ENCODE data around the gene ADGRV1. TPM values are rescaled to one million over a fixed set of nuclear protein-coding genes. Genes with fewer than 3 reads are reported as not detected.

ADGRV1 gene
- polyA plus RNA-seq, 1 donor from 2014 or later, result 3.7 TPM

GRCh38 chr5:90645024-90645610 is 86.5 kb downstream of the ADGRV1 start:
- TF ChIP-seq EP300 (conservative IDR thresholded peaks at IDR 0.05; ENCODE audit: poor library complexity, severe bottlenecking), result no peak
- TF ChIP-seq MXI1 (conservative IDR thresholded peaks at IDR 0.05; ENCODE audit: poor library complexity, severe bottlenecking), result no peak
- TF ChIP-seq CTCF (IDR thresholded peaks at IDR 0.05; ENCODE audit: poor library complexity, severe bottlenecking), result no peak
- no peak for TF ChIP-seq SMC3 (conservative IDR thresholded peaks at IDR 0.05; ENCODE audit: poor library complexity)
- TF ChIP-seq REST (IDR thresholded peaks at IDR 0.05; ENCODE audit: borderline replicate concordance), result no peak
- no peak for TF ChIP-seq TAF1 (IDR thresholded peaks at IDR 0.05; ENCODE audit: low read depth)
- no peak for TF ChIP-seq POLR2AphosphoS5 (IDR thresholded peaks at IDR 0.05)
- no peak for TF ChIP-seq EZH2 (IDR thresholded peaks at IDR 0.05; ENCODE audit: borderline replicate concordance, insufficient read depth, low read length, poor library complexity, severe bottlenecking)
- TF ChIP-seq RAD21 (conservative IDR thresholded peaks at IDR 0.05), result no peak
- H3K9me2 ChIP-seq (ENCODE audit: insufficient read depth, low read length), result no peaks in the 10 kb centered on the region
- H4K20me1 ChIP-seq (ENCODE audit: insufficient read depth), result no peaks in the 10 kb centered on the region
- no peak overlapping the region for H3K4me3 ChIP-seq (ENCODE audit: low read length)
- no peaks in the 10 kb centered on the region for H3K27me3 ChIP-seq (ENCODE audit: insufficient read depth, low read depth, low read length)
- H3K27ac ChIP-seq (ENCODE audit: low read length), result no peak overlapping the region
- H3K9ac ChIP-seq (ENCODE audit: low read length), result no peak overlapping the region
- no peaks in the 10 kb centered on the region for H3K36me3 ChIP-seq (ENCODE audit: insufficient read depth, low read length)
- no peaks in the 10 kb centered on the region for H3K9me3 ChIP-seq (ENCODE audit: low read length)
- no peaks in the 10 kb centered on the region for H3F3A ChIP-seq (ENCODE audit: insufficient read depth, low read length, poor library complexity, severe bottlenecking)
- no peak overlapping the region for H3K4me2 ChIP-seq (ENCODE audit: low read length)
- H3K79me2 ChIP-seq (replicated peaks; ENCODE audit: insufficient read depth, low read length), result no peaks in the 10 kb centered on the region
- H2AFZ ChIP-seq (ENCODE audit: low read depth, low read length), result no peak overlapping the region

- Histone ChIP-seq H3K36me3 (ENCODE audit: insufficient read depth, low read length) (no peaks in the 10 kb centered on the region), H3K27ac (ENCODE audit: low read length) (no peak overlapping the region), H2AFZ (ENCODE audit: low read depth, low read length) (no peak overlapping the region), H3K79me2 (replicated peaks; ENCODE audit: insufficient read depth, low read length) (no peaks in the 10 kb centered on the region), H3K27me3 (ENCODE audit: insufficient read depth, low read depth, low read length) (no peaks in the 10 kb centered on the region), H3K4me3 (ENCODE audit: low read length) (no peak overlapping the region), H3K9me2 (ENCODE audit: insufficient read depth, low read length) (no peaks in the 10 kb centered on the region), H3F3A (ENCODE audit: insufficient read depth, low read length, poor library complexity, severe bottlenecking) (no peaks in the 10 kb centered on the region), H3K9ac (ENCODE audit: low read length) (no peak overlapping the region), H3K4me2 (ENCODE audit: low read length) (no peak overlapping the region), H4K20me1 (ENCODE audit: insufficient read depth) (no peaks in the 10 kb centered on the region), H3K9me3 (ENCODE audit: low read length) (no peaks in the 10 kb centered on the region)
- TF ChIP-seq EZH2 (IDR thresholded peaks at IDR 0.05; ENCODE audit: borderline replicate concordance, insufficient read depth, low read length, poor library complexity, severe bottlenecking), result no peak
- TF ChIP-seq MXI1 (conservative IDR thresholded peaks at IDR 0.05; ENCODE audit: poor library complexity, severe bottlenecking), result no peak
- TF ChIP-seq EP300 (conservative IDR thresholded peaks at IDR 0.05; ENCODE audit: poor library complexity, severe bottlenecking), result no peak
- TF ChIP-seq SMC3 (conservative IDR thresholded peaks at IDR 0.05; ENCODE audit: poor library complexity), result no peak
- TF ChIP-seq CTCF (IDR thresholded peaks at IDR 0.05; ENCODE audit: poor library complexity, severe bottlenecking), result no peak
- no peak for TF ChIP-seq REST (IDR thresholded peaks at IDR 0.05; ENCODE audit: borderline replicate concordance)
- no peak for TF ChIP-seq POLR2AphosphoS5 (IDR thresholded peaks at IDR 0.05)
- no peak for TF ChIP-seq RAD21 (conservative IDR thresholded peaks at IDR 0.05)
- no peak for TF ChIP-seq TAF1 (IDR thresholded peaks at IDR 0.05; ENCODE audit: low read depth)
Measured at GRCh38 chr5:90650767-90651166, 92.2 kb downstream of the ADGRV1 start.

All from neural cell (in vitro differentiated cells).